Measurements from ENCODE around the gene DYRK1B. TPM values are rescaled to one million over a fixed set of nuclear protein-coding genes. Genes with fewer than 3 reads are reported as not detected.

Gene DYRK1B
- total RNA-seq, 1 experiment from 2014 or later = 21.5 TPM

DNA sequence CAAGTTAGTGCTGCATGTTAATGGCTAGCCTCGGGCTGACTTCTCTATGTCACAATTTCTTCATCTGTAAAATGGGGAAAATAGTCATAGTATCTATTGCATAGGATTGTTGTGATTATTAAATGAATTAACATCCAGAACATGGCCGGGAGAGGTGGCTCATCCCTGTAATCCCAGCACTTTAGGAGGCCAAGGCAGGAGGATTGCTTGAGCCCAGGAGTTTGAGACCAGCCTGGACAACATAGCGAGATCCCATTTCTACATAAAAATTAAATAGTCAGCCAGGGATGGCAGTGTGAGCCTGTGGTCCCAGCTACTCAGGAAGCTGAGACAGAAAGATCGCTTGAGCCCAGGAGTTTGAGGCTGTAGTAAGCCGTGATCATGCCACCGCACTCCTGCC is 34.0 kb upstream of the DYRK1B start:
- Mint-ChIP-seq H3K36me3 (ENCODE audit: insufficient read depth, unreplicated experiment) (no peaks in the 10 kb centered on the region), H3K27ac (ENCODE audit: unreplicated experiment) (no peak overlapping the region), H3K4me3 (ENCODE audit: low read depth, unreplicated experiment) (no peak overlapping the region), H3K9me3 (ENCODE audit: low read depth, unreplicated experiment) (no peaks in the 10 kb centered on the region), H3K4me1 (ENCODE audit: low read depth, unreplicated experiment) (no peaks in the 10 kb centered on the region), H3K27me3 (ENCODE audit: unreplicated experiment) (peaks cover 25% of the 10 kb centered on the region)
- no TSS peak for BruUV-seq (replicated peaks)
- no peak for DNase-seq
- CTCF ChIA-PET = no interaction called here
- intact Hi-C loops (cut with micrococcal nuclease; ENCODE audit: unreplicated experiment) = no loop called here
- TF ChIP-seq, protein P1, sequence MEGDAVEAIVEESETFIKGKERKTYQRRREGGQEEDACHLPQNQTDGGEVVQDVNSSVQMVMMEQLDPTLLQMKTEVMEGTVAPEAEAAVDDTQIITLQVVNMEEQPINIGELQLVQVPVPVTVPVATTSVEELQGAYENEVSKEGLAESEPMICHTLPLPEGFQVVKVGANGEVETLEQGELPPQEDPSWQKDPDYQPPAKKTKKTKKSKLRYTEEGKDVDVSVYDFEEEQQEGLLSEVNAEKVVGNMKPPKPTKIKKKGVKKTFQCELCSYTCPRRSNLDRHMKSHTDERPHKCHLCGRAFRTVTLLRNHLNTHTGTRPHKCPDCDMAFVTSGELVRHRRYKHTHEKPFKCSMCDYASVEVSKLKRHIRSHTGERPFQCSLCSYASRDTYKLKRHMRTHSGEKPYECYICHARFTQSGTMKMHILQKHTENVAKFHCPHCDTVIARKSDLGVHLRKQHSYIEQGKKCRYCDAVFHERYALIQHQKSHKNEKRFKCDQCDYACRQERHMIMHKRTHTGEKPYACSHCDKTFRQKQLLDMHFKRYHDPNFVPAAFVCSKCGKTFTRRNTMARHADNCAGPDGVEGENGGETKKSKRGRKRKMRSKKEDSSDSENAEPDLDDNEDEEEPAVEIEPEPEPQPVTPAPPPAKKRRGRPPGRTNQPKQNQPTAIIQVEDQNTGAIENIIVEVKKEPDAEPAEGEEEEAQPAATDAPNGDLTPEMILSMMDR (IDR thresholded peaks at IDR 0.05; ENCODE audit: unreplicated experiment) = no peak

DNA sequence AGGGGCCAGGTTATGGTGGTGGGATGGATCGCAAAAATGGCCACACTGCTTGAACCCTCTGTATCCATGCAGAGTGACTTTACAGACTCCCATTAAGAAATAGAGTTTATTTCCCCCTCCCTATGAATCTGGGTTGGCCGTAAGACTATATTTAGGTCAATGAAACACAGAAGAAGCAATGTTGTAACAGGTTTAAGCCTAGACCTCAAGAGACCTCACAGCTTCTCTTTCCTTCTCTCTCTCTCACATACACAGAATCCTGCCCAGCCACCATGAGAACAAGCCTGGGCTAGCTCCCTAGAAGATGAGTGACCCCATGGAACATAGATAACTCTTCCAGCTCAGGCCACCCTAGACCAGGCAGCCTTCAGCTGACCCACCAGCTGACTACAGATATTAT is 33.2 kb upstream of the DYRK1B start:
- H3K36me3 Mint-ChIP-seq (ENCODE audit: insufficient read depth, unreplicated experiment) = no peaks in the 10 kb centered on the region
- H3K4me1 Mint-ChIP-seq (ENCODE audit: low read depth, unreplicated experiment) = no peaks in the 10 kb centered on the region
- BruUV-seq (replicated peaks) = no TSS peak
- no peak overlapping the region for H3K4me3 Mint-ChIP-seq (ENCODE audit: low read depth, unreplicated experiment)
- H3K27ac Mint-ChIP-seq (ENCODE audit: unreplicated experiment) = no peak overlapping the region
- H3K9me3 Mint-ChIP-seq (ENCODE audit: low read depth, unreplicated experiment) = no peaks in the 10 kb centered on the region
- peaks cover 25% of the 10 kb centered on the region for H3K27me3 Mint-ChIP-seq (ENCODE audit: unreplicated experiment)
- CTCF ChIA-PET = no interaction called here
- TF ChIP-seq, protein P1 (IDR thresholded peaks at IDR 0.05; ENCODE audit: unreplicated experiment) = no peak
- DNase-seq = no peak
- intact Hi-C loops (cut with micrococcal nuclease; ENCODE audit: unreplicated experiment) = no loop called here

DNA sequence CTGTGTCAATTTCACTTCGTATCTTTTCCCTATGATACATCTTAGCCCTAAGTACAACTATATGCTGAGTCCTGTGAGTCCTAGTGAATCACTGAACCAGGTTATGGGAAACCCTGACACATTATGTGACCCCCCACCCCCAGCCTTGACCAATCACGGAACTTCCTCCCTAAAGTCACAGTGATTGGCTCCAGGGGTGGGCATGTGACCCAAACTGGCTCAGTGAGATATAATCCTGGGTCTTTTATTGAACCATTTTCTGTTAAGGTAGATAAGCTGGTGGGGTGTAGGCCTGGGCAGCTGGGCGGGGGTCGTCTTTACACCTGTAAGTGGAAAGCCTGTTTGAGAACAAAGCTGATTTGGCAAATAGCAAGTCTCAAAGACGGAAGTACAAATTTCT is 32.0 kb upstream of the DYRK1B start:
- Mint-ChIP-seq H3K27me3 (ENCODE audit: unreplicated experiment) (peaks cover 25% of the 10 kb centered on the region), H3K36me3 (ENCODE audit: insufficient read depth, unreplicated experiment) (no peaks in the 10 kb centered on the region), H3K4me1 (ENCODE audit: low read depth, unreplicated experiment) (no peaks in the 10 kb centered on the region), H3K27ac (ENCODE audit: unreplicated experiment) (no peak overlapping the region), H3K9me3 (ENCODE audit: low read depth, unreplicated experiment) (no peaks in the 10 kb centered on the region), H3K4me3 (ENCODE audit: low read depth, unreplicated experiment) (no peak overlapping the region)
- intact Hi-C loops (cut with micrococcal nuclease; ENCODE audit: unreplicated experiment) = no loop called here
- no peak for DNase-seq
- TF ChIP-seq, protein P1 (IDR thresholded peaks at IDR 0.05; ENCODE audit: unreplicated experiment) = no peak
- BruUV-seq (replicated peaks) = no TSS peak
- CTCF ChIA-PET = no interaction called here

DNA sequence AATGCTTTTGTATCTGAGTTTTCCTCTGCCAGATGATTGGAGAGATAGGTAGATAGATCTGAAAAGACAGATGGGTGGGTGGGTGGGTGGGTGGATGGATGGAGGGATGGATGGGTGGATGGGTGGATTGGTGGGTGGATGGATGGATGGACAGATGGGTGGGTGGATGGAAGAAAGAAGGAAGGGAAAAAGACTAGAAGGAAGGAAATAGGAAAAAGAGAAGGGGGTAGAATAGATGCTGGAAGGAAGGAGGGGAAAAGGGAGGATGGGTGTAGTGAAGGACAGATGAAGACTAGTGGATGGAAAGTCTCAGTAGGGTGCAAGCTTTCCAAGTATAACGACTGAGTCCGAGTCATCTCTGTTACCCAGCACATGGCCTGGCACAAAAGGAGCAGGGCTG is 31.2 kb upstream of the DYRK1B start:
- Mint-ChIP-seq H3K4me3 (ENCODE audit: low read depth, unreplicated experiment) (no peak overlapping the region), H3K36me3 (ENCODE audit: insufficient read depth, unreplicated experiment) (no peaks in the 10 kb centered on the region), H3K4me1 (ENCODE audit: low read depth, unreplicated experiment) (no peaks in the 10 kb centered on the region), H3K27me3 (ENCODE audit: unreplicated experiment) (peaks cover 25% of the 10 kb centered on the region), H3K9me3 (ENCODE audit: low read depth, unreplicated experiment) (no peaks in the 10 kb centered on the region), H3K27ac (ENCODE audit: unreplicated experiment) (no peak overlapping the region)
- DNase-seq = no peak
- intact Hi-C loops (cut with micrococcal nuclease; ENCODE audit: unreplicated experiment) = no loop called here
- CTCF ChIA-PET = interaction anchor here (0.7 kb wide), 1 partner anchor 8 kb away, joined by 7 read pairs; no protein-coding TSS in a partner anchor
- TF ChIP-seq, protein P1 (IDR thresholded peaks at IDR 0.05; ENCODE audit: unreplicated experiment) = no peak
- no TSS peak for BruUV-seq (replicated peaks)

Data from Calu3 (cell line).